GM06990 (cell line): ENCODE data around the gene LYRM4.

Experiments
- DNase-seq: peaks from one replicate; pipeline ENCODE4 v3.0.0-alpha.2; 2011; ENCODE audit not compliant: insufficient read length; ENCODE audit errors: extremely low read depth
- H3K27me3 ChIP-seq: replicated peaks from 2 replicates; pipeline ENCODE4 v1.6.0; 2011; ENCODE audit warnings: low read length; ENCODE audit not compliant: control insufficient read depth, insufficient read depth
- H3K36me3 ChIP-seq: 2 replicates; pipeline ENCODE4 v1.5.1; 2011; ENCODE audit warnings: low read length; ENCODE audit not compliant: control insufficient read depth, insufficient read depth
- H3K4me3 ChIP-seq: replicated peaks from 2 replicates; pipeline ENCODE4 v1.5.1; 2011; ENCODE audit warnings: low read depth, mild to moderate bottlenecking, control low read depth, low read length
- CTCF ChIP-seq: IDR thresholded peaks from 2 replicates; pipeline ENCODE4 v1.5.1; 2011; ENCODE audit warnings: low read length, control low read depth, mild to moderate bottlenecking, inconsistent platforms; ENCODE audit not compliant: insufficient read depth, poor library complexity, severe bottlenecking

The LYRM4 gene

GRCh38 chr6:5202941-5203340, 57.8 kb downstream of the LYRM4 start:
- no peak overlapping the region for H3K4me3 ChIP-seq
- H3K27me3 ChIP-seq, result no peaks in the 10 kb centered on the region
- no peak for DNase-seq
- no peaks in the 10 kb centered on the region; the same call in 1 of the 2 replicates for H3K36me3 ChIP-seq
- no peak for TF ChIP-seq CTCF

- Histone ChIP-seq H3K36me3 (no peaks in the 10 kb centered on the region; the same call in 1 of the 2 replicates), H3K27me3 (no peaks in the 10 kb centered on the region), H3K4me3 (no peak overlapping the region)
- DNase-seq, result no peak
- no peak for TF ChIP-seq CTCF
Observed at GRCh38 chr6:5202206-5202605, 58.5 kb downstream of the LYRM4 start.

- no peaks in the 10 kb centered on the region; the same call in 1 of the 2 replicates for H3K36me3 ChIP-seq
- no peak overlapping the region for H3K4me3 ChIP-seq
- DNase-seq, result no peak
- no peak for TF ChIP-seq CTCF
- H3K27me3 ChIP-seq, result no peaks in the 10 kb centered on the region
Observed at GRCh38 chr6:5201271-5201670, 59.5 kb downstream of the LYRM4 start.

- Histone ChIP-seq H3K27me3 (no peaks in the 10 kb centered on the region), H3K4me3 (no peak overlapping the region), H3K36me3 (no peaks in the 10 kb centered on the region; the same call in 1 of the 2 replicates)
- TF ChIP-seq CTCF, result no peak
- no peak for DNase-seq
Observed at GRCh38 chr6:5199702-5200101, 61.0 kb downstream of the LYRM4 start.

- Histone ChIP-seq H3K36me3 (no peaks in the 10 kb centered on the region; the same call in 1 of the 2 replicates), H3K4me3 (no peak overlapping the region), H3K27me3 (no peaks in the 10 kb centered on the region)
- DNase-seq, result no peak
- no peak for TF ChIP-seq CTCF
Observed at GRCh38 chr6:5199283-5199682, 61.5 kb downstream of the LYRM4 start.

- DNase-seq, result no peak
- TF ChIP-seq CTCF, result no peak
- H3K27me3 ChIP-seq, result no peaks in the 10 kb centered on the region
- no peaks in the 10 kb centered on the region; the same call in 1 of the 2 replicates for H3K36me3 ChIP-seq
- no peak overlapping the region for H3K4me3 ChIP-seq
Observed at GRCh38 chr6:5197084-5197483, 63.7 kb downstream of the LYRM4 start.
